Umbilical cord (tissue), 2 donors: Measurements from ENCODE around the gene MUC3A. TPM values are rescaled to one million over a fixed set of nuclear protein-coding genes. Genes with fewer than 3 reads are reported as not detected.
"Not testable (repeated sequence)": the region's sequence is repeated elsewhere in the genome, so short reads cannot be mapped to it uniquely, and the experiment has no call there.

ENCODE experiments used
- DNase-seq: peaks from one replicate; pipeline ENCODE4 v3.0.0-alpha.2; 2015; ENCODE audit warnings: low spot score
- total RNA-seq: library from RNA; depleted of rRNA; stranded (reverse); fragments of >200 nt; gene quantifications from one replicate; pipeline ENCODE4 v1.2.3, GENCODE V29; 2014; ENCODE audit warnings: low replicate concordance; ENCODE audit not compliant: insufficient read depth

The MUC3A gene
- 2.2 TPM for total RNA-seq

- no peak for DNase-seq
Observed at GRCh38 chr7:100949227-100949932, at the start of gene MUC3A. MUC3A (plus strand) TSS chr7:100949534; CDS start chr7:100949625, 91 bp downstream.

GRCh38 chr7:100900978-100901377, 48.4 kb upstream of the MUC3A start:
- no peak for DNase-seq

GRCh38 chr7:100901921-100902332, 47.4 kb upstream of the MUC3A start:
- DNase-seq, result no peak

GRCh38 chr7:100902638-100903037, 46.7 kb upstream of the MUC3A start:
- DNase-seq, result no peak

GRCh38 chr7:100908512-100908911, 40.8 kb upstream of the MUC3A start:
- no peak for DNase-seq

GRCh38 chr7:100910443-100910842, 38.9 kb upstream of the MUC3A start:
- not testable (repeated sequence) for DNase-seq

GRCh38 chr7:100911484-100911883, 37.9 kb upstream of the MUC3A start:
- no peak for DNase-seq

- no peak for DNase-seq
Observed at GRCh38 chr7:100914208-100914878, 35.0 kb upstream of the MUC3A start.

GRCh38 chr7:100914879-100915447, 34.4 kb upstream of the MUC3A start:
- DNase-seq, result no peak

- not testable (repeated sequence) for DNase-seq
Observed at GRCh38 chr7:100919335-100919734, 30.0 kb upstream of the MUC3A start.

- not testable (repeated sequence) for DNase-seq
Observed at GRCh38 chr7:100919779-100920437, 29.4 kb upstream of the MUC3A start.

- DNase-seq, result no peak
Observed at GRCh38 chr7:100921039-100921438, 28.3 kb upstream of the MUC3A start.

GRCh38 chr7:100923616-100924015, 25.7 kb upstream of the MUC3A start:
- DNase-seq, result not testable (repeated sequence)

GRCh38 chr7:100929808-100930174, 19.5 kb upstream of the MUC3A start:
- no peak for DNase-seq

- no peak for DNase-seq
Observed at GRCh38 chr7:100933734-100934133, 15.6 kb upstream of the MUC3A start.

- DNase-seq, result not testable (repeated sequence)
Observed at GRCh38 chr7:100935381-100935780, 14.0 kb upstream of the MUC3A start.

- DNase-seq, result not testable (repeated sequence)
Observed at GRCh38 chr7:100936167-100936566, 13.2 kb upstream of the MUC3A start.

GRCh38 chr7:100942045-100942774, 7.1 kb upstream of the MUC3A start:
- DNase-seq, result peak; percentile 27

- DNase-seq, result no peak
Observed at GRCh38 chr7:100943693-100944092, 5.6 kb upstream of the MUC3A start.

GRCh38 chr7:100944138-100944537, 5.2 kb upstream of the MUC3A start:
- no peak for DNase-seq

- DNase-seq, result no peak
Observed at GRCh38 chr7:100946111-100946510, 3.2 kb upstream of the MUC3A start.
